Activated CD4-positive, alpha-beta T cell treated with anti-CD3 and anti-CD28 coated beads, Interleukin-2, amount 10 ng/mL, durations not matched to agents 24 days and 14 days (primary cell): Measurements from ENCODE around the gene NOTCH3. TPM values are rescaled to one million over a fixed set of nuclear protein-coding genes. Genes with fewer than 3 reads are reported as not detected.
A peak's percentile ranks its signal among the peaks of the same experiment; 100 is the strongest.

Source experiments
- DNase-seq: peaks from one replicate; pipeline ENCODE4 v3.0.0; 2022
- H3K27ac Mint-ChIP-seq: one replicate; pipeline ENCODE4 v1.8.0; 2022; ENCODE audit warnings: mild to moderate bottlenecking, mixed read lengths
- H3K27me3 Mint-ChIP-seq: one replicate; pipeline ENCODE4 v1.8.0; 2022; ENCODE audit warnings: mixed read lengths
- H3K36me3 Mint-ChIP-seq: one replicate; pipeline ENCODE4 v1.8.0; 2022; ENCODE audit warnings: low read depth, mild to moderate bottlenecking, mixed read lengths
- H3K4me1 Mint-ChIP-seq: one replicate; pipeline ENCODE4 v1.8.0; 2021; ENCODE audit warnings: mixed read lengths
- H3K4me3 Mint-ChIP-seq: one replicate; pipeline ENCODE4 v1.8.0; 2022; ENCODE audit warnings: mild to moderate bottlenecking, moderate library complexity, mixed read lengths
- H3K9me3 Mint-ChIP-seq: one replicate; pipeline ENCODE4 v1.8.0; 2021; ENCODE audit warnings: mixed read lengths
- intact Hi-C: fragments of 100-400 bp; cut with micrococcal nuclease; formaldehyde crosslinking; loops from one replicate; pipeline ENCODE4 v1.15.1; 2023
- total RNA-seq: library from RNA; stranded (reverse); gene quantifications from 2 replicates; pipeline ENCODE4 v1.2.3, GENCODE V29; 2022

Gene NOTCH3
- total RNA-seq, 1 donor from 2014 or later = not detected

DNA sequence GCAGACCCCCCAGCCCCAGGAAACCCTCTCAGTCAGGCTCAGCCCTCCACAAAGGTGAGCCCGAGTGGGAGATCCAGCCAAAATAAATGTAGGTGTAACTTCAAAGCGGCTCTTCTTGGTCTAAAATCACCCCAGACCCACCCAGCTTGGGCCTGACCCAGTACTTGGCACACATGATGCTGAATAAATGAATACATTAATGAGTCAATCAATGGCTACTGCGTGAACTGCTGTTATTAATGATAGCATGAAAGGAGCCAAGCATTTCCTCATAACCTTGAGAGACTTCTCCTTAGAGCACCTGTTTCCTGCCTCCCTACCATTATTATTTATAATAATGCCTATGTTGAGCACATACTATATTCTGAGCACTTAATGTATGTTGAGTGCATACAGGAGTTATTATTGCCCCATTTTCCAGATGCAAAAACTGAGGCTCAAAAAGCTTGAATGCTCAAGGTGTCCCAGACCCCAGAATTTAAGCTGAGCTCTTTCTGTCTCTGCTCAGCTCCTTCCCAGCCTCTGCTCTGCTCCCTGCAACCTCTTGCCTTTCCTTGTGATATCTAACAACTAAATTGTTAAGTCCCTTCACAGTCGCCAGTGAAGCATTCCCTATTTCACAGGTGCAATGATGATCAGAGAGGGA is 4.3 kb downstream of the NOTCH3 start:
- Mint-ChIP-seq H3K4me1 (peaks cover 6% of the 10 kb centered on the region), H3K9me3 (no peaks in the 10 kb centered on the region), H3K4me3 (no peak overlapping the region), H3K27ac (no peak overlapping the region), H3K36me3 (no peaks in the 10 kb centered on the region), H3K27me3 (peaks cover 49% of the 10 kb centered on the region)
- DNase-seq = no peak
- intact Hi-C loops = no loop called here

DNA sequence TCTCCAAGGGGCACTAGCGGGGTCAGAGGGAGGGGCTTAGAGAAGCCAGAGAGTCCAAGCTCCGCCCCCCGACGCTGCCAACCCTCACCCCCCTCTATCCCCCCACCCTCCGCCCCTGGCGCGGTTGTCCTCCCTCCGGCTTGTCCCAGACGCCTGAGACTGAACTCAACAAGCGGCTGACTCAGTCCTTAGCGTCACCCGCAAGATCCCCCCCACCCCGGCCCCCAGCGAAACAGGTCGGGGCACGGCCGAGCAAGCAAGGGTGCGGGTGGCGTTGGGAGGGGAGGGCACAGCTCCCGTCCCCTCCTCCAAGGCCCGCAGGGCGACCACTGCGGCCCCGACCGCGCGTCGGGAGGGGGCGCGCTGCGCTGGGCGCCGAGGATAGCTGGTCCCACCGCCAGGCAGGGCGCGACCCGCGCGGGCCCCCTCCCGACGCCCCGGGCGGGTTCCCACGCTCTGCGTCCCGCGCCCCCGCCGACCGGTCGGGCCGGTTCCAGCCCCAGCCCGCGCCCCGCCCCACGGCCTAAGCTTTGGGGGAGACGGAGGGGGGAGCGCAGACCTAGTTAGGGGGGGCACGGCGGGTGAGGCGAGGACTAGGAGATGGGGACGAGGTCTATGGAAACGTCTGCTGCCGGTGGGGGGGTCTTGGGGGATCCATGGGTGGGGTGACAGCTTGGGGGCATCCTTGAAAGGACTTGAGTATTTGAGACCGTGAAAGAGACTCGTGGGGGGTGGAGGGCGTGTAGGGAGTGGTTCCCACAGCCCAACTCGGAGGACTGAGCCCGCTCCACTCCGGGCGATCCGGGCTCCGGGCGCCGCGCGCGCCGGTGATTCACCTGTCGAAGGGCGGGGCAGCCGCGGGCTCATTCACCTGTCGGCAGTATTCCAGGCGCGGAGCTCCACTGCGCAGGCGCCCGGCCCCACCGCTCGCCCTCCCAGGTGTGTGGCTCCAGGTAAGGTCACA is 5.1 kb downstream of the NOTCH3 start:
- intact Hi-C loops = no loop called here
- Mint-ChIP-seq H3K4me3 (no peak overlapping the region), H3K9me3 (no peaks in the 10 kb centered on the region), H3K36me3 (no peaks in the 10 kb centered on the region), H3K4me1 (peaks cover 6% of the 10 kb centered on the region), H3K27ac (no peak overlapping the region), H3K27me3 (peaks cover 44% of the 10 kb centered on the region)
- DNase-seq = no peak

DNA sequence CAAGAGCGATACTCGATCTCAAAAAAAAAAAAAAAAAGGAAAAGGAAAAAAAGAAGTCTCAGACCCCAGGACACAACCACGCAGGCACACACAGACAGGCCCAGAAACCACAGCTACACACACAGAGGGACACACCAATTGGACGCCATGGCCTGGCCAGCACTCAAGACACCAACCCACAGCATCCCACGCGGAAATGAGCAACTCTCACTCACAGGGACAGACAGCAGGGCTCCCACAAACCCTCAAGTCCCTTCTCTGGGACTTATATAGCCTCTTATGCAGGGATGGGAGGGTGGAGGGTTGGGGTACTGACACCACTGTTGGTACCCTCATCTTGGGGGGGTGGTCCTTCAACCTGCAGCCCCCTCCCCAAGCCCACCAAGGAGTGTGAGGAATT is 5.9 kb downstream of the NOTCH3 start:
- intact Hi-C loops = no loop called here
- no peak overlapping the region for H3K27ac Mint-ChIP-seq
- no peak overlapping the region for H3K4me3 Mint-ChIP-seq
- H3K27me3 Mint-ChIP-seq = peaks cover 43% of the 10 kb centered on the region
- H3K36me3 Mint-ChIP-seq = no peaks in the 10 kb centered on the region
- H3K9me3 Mint-ChIP-seq = no peaks in the 10 kb centered on the region
- no peak for DNase-seq
- peaks cover 6% of the 10 kb centered on the region for H3K4me1 Mint-ChIP-seq

DNA sequence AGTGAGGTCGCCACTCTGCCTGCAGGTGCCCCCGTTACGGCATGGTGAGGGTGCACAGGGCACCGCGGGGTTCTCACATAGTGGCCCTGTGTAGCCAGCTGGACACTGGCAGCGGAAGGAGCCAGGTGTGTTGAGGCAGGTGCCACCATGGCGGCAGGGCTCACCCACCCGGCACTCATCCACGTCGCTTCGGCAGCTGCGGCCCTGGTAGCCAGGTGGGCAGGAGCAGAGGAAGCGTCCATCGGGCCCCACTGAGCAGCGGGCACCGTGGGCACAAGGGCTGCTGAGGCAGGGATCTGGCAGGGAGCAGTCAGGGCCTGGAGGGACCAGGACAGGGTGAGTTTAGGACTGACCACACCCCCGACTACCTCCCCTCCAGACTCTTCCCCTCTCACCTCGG is 8.8 kb downstream of the NOTCH3 start:
- Mint-ChIP-seq H3K4me1 (peaks cover 1% of the 10 kb centered on the region), H3K4me3 (no peak overlapping the region), H3K36me3 (no peaks in the 10 kb centered on the region), H3K27me3 (peaks cover 24% of the 10 kb centered on the region), H3K27ac (no peak overlapping the region), H3K9me3 (no peaks in the 10 kb centered on the region)
- no peak for DNase-seq
- intact Hi-C loops = no loop called here

DNA sequence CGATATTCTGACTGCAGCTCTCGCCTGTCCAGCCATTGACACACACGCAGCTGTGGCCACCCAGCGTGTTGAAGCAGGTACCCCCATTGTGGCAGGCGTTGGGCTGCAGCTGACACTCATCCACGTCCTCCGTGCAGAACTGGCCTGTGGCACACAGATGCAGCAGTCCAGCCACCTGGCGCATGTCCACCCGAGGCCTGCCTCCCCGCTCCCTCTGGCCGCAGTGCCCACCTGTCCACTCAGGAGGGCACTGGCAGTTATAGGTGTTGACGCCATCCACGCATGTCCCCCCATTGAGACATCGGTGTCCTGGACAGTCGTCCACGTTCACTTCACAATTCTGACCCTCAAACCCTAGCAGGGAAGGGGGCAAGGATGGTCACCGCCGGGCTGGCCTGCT is 9.3 kb downstream of the NOTCH3 start:
- peaks cover 1% of the 10 kb centered on the region for H3K4me1 Mint-ChIP-seq
- no peak overlapping the region for H3K27ac Mint-ChIP-seq
- DNase-seq = no peak
- H3K27me3 Mint-ChIP-seq = peaks cover 19% of the 10 kb centered on the region
- H3K4me3 Mint-ChIP-seq = no peak overlapping the region
- intact Hi-C loops = no loop called here
- no peaks in the 10 kb centered on the region for H3K36me3 Mint-ChIP-seq
- H3K9me3 Mint-ChIP-seq = no peaks in the 10 kb centered on the region

DNA sequence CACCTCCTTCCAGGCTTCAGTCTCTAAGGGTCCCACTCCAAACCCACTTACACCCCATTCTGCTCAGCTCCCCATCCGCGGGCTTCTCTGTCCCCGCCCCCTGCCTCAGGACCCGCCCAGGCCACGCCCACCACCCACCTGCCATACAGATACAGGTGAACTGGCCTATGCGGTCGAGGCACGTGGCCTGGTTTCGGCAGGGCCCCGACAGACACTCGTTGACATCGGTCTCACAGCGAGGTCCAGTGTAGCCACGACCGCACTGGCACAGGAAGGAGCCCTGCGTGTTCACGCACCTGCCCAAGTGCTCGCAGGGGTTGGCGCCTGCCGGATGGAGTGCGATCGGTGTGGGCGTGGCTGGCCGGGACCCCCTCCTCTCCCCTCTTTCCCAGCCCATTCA is 11.9 kb downstream of the NOTCH3 start:
- Mint-ChIP-seq H3K4me3 (no peak overlapping the region), H3K27me3 (peaks cover 2% of the 10 kb centered on the region), H3K4me1 (no peaks in the 10 kb centered on the region), H3K36me3 (no peaks in the 10 kb centered on the region), H3K9me3 (no peaks in the 10 kb centered on the region), H3K27ac (no peak overlapping the region)
- no peak for DNase-seq
- intact Hi-C loops = no loop called here

DNA sequence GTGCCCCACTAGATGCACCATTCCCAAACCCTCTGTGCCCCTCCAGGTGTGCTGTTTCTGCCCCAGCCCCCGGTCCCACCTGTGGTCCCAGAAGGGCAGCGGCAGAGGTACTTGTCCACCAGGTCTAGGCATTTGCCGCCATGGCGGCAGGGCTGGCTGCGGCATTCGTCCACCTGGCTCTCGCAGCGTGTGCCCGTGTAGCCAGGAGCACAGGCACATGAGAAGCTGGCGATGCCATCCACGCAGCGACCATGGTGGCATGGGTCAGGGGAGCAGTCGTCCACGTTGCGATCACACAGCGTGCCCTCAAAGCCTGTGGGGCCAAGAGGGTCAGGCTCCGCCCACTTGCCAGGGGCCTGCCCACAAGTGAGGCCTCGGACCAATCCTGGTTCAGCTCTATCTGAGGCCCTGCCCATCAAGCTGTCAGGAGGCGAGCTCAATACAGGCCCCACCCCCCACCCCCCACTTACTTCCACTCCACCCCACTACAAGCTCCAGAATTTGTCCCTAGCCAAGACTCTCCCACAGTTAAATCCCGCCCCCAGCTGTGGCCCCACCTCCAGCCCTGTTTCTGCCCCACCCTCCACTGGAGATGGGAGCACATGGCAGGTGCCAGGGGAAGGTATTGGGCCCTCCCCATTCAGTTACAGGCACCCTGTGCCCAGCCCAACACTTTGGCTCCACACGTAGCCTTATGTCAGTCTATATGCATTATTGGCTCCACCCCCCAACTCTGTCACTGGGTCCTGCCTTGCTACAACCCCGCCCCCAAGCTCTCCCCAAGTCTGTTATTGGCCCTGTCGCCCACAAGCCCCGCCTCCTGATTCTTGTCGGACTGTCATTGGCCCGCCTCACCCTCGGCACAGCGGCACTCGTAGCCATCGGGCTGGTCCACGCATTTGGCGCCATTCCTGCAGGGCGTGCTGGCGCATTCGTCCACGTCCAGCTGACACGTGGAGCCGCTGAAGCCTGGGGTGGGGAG is 13.5 kb downstream of the NOTCH3 start:
- H3K4me3 Mint-ChIP-seq = no peak overlapping the region
- no peaks in the 10 kb centered on the region for H3K36me3 Mint-ChIP-seq
- no peaks in the 10 kb centered on the region for H3K4me1 Mint-ChIP-seq
- no peaks in the 10 kb centered on the region for H3K27me3 Mint-ChIP-seq
- intact Hi-C loops = no loop called here
- no peak overlapping the region for H3K27ac Mint-ChIP-seq
- peak; percentile 59 for DNase-seq
- no peaks in the 10 kb centered on the region for H3K9me3 Mint-ChIP-seq

DNA sequence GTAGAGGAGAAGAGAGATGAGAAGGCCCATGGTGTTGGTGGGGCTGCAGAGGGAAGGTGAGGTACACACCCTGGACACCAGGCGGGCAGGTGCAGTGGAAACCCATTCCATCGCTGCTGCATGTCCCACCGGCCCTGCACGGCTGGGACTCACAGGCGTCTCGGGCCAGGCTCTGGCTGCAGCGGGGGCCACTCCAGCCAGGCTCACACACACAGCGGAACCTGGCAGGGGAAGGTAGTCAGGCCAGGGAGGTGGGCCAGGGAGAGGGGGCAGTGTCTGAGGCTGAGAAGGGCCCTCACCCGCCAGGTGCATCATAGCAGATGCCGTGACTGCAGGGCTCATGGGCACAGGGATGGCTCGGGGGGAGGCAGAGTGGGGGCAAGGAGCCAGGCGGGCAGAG is 15.6 kb downstream of the NOTCH3 start:
- H3K9me3 Mint-ChIP-seq = no peaks in the 10 kb centered on the region
- H3K4me3 Mint-ChIP-seq = no peak overlapping the region
- H3K4me1 Mint-ChIP-seq = no peaks in the 10 kb centered on the region
- no peak for DNase-seq
- no peaks in the 10 kb centered on the region for H3K27me3 Mint-ChIP-seq
- H3K36me3 Mint-ChIP-seq = no peaks in the 10 kb centered on the region
- intact Hi-C loops = no loop called here
- no peak overlapping the region for H3K27ac Mint-ChIP-seq

DNA sequence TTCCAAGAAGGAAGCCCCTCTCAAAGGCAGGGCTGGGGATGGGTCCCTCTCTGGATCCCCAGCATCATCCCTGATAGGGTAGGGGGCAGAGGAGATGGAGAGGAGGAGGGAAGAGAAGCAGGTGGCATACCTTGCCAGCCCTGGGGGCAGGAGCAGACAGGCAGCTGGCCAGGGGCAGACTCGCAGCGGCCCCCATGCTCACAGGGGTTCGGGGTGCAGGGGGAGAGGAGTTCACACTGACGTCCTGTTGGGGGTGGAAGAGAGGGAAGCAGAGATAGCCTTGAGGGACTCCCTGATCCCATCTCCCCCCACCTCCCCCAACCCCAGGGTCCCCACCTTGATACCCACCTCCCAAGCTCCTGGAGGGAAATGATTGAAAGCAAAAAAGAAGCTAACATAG is 16.0 kb downstream of the NOTCH3 start:
- Mint-ChIP-seq H3K36me3 (no peaks in the 10 kb centered on the region), H3K27me3 (no peaks in the 10 kb centered on the region)
- intact Hi-C loops = no loop called here

DNA sequence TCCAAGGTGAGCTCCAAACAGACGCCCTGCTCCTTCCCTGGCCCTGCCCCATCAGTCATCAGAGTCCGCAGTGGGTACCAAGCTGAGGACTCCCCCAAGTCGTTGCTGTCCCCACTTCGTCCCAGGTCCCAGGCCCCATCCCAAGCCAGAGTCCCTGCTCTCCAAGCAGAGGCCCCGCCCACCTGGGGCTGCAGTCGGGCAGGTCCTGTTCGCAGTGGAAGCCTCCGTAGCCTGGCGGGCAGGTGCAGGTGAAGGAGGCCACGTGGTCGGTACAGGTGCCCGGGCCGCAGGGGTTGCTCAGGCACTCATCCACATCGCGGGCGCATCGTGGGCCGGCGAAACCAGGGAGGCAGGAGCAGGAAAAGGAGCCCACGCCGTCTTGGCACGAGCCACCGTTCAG is 19.4 kb downstream of the NOTCH3 start:
- no peaks in the 10 kb centered on the region for H3K9me3 Mint-ChIP-seq
- H3K4me1 Mint-ChIP-seq = peaks cover 4% of the 10 kb centered on the region
- intact Hi-C loops = no loop called here
- peaks cover 6% of the 10 kb centered on the region for H3K27me3 Mint-ChIP-seq
- no peak for DNase-seq
- no peak overlapping the region for H3K27ac Mint-ChIP-seq
- no peaks in the 10 kb centered on the region for H3K36me3 Mint-ChIP-seq
- no peak overlapping the region for H3K4me3 Mint-ChIP-seq

More for the DNA sequence above, 16.0 kb downstream of the NOTCH3 start:
- Mint-ChIP-seq H3K4me1 (no peaks in the 10 kb centered on the region), H3K9me3 (no peaks in the 10 kb centered on the region), H3K27ac (no peak overlapping the region), H3K4me3 (no peak overlapping the region)
- no peak for DNase-seq

DNA sequence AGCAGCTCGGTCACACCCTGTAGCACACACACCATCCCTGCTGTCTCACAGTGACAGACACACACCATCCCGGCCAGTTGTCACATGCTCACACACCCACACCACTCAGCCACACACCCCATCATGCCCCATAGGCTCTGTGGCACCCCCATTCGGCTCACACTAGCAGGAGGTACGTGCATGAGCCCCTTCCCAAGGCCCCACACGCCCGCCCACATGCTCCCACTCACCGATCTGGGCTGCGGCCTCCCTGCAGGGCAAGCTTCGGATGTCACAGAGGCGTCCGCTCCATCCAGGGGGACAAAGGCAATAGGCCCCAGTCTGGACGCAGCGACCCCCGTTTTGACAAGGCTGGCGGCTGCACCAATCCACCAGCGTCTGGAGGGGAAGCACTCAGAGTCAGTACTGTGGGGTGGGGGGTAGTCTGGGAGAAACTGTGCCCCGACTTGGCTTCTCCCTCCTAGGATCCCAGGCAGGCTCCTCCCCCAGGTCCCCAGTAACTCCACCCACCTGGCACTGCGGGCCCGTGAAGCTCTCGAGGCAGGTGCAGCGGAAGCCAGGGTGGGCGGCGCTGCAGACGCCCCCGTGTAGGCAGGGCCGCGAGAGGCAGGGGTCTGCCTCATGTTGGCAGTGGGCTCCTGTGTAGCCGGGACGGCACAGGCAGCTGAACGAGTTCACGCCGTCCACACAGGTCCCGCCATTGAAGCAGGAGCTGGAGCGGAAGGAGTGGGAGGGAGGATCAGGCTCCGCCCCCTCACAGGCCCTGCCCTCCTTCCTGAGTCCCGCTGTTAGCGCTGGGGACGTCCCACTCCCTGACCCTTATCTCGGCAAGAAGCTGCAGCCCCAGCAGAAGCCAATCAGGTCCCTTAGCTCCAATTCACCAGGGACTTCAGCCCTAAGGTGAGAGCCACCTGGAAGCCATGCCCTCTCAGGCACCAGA is 20.1 kb downstream of the NOTCH3 start:
- Mint-ChIP-seq H3K4me3 (no peak overlapping the region), H3K36me3 (no peaks in the 10 kb centered on the region), H3K27me3 (peaks cover 6% of the 10 kb centered on the region), H3K9me3 (no peaks in the 10 kb centered on the region), H3K4me1 (peaks cover 4% of the 10 kb centered on the region), H3K27ac (no peak overlapping the region)
- DNase-seq = no peak
- intact Hi-C loops = no loop called here

DNA sequence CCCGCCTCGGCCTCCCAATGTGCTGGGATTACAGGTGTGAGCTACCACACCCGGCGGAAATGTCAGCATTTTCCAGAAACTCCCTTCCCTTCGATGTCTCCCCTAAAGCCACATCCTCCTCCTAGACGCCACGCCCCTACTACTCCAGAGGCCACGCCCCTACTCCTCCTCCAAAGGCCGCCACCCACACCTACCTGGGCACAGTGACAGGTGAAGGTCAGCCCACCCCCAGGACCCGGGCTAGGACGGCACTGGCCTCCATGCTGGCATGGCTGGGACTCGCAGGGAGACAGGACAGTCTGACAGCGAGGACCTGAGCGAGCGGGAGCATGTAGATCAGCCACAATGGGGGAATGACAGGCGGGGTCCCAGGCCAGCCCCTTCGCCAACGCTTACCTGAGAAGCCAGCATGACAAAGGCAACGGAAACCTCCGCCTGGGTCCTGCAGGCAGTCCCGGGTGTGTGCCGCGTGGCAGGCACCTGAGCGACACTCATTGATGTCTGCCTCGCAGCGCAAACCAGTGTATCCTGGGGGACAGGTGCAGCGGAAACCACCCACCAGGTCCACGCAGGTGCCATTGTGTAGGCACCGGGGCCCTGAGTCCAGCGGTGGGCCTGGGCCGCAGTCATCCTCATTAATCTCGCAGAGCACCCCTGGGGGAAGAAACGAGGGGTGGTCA is 22.0 kb downstream of the NOTCH3 start:
- H3K27me3 Mint-ChIP-seq = peaks cover 6% of the 10 kb centered on the region
- peaks cover 4% of the 10 kb centered on the region for H3K4me1 Mint-ChIP-seq
- H3K27ac Mint-ChIP-seq = no peak overlapping the region

More for the DNA sequence above, 22.0 kb downstream of the NOTCH3 start:
- no peak for DNase-seq
- Mint-ChIP-seq H3K36me3 (no peaks in the 10 kb centered on the region), H3K9me3 (no peaks in the 10 kb centered on the region), H3K4me3 (no peak overlapping the region)
- intact Hi-C loops = loop anchor here (5.0 to 10.0 kb wide), 2 partner anchors 56 to 239 kb away; partner anchors contain the start of genes AKAP8L and EPHX3
